HCT116 (cell line): ENCODE data around the gene ACTG2. TPM values are rescaled to one million over a fixed set of nuclear protein-coding genes. Genes with fewer than 3 reads are reported as not detected.

Source experiments
- ATAC-seq: fragments of 200-7000 bp; cut with Tn5 transposase; 2 replicates; pipeline ENCODE4 v1.9.1; 2020; ENCODE audit warnings: mild to moderate bottlenecking, moderate library complexity
- BruUV-seq: library from RNA; stranded (reverse); fragments of 400-500 nt; replicated peaks from 2 replicates; lab custom pipeline; 2021; lab: Mats Ljungman, UMichigan
- CTCF ChIA-PET: fragments of 300-600 bp; sonication (Branson Sonifier 250); formaldehyde crosslinking; loops from one replicate; lab custom pipeline; 2021; ENCODE audit warnings: antibody characterized with exemption; lab: Charles Lee
- POLR2A ChIA-PET: fragments of 300-600, 350-600 bp; sonication (Branson Sonifier 250); formaldehyde crosslinking; loops from one replicate; lab custom pipeline; 2021; ENCODE audit warnings: antibody characterized with exemption; lab: Charles Lee
- RAD21 ChIA-PET, 2 experiments: fragments of 300-600 bp; sonication (Branson Sonifier 250); formaldehyde crosslinking; loops; one replicate each; lab custom pipeline; 2023; ENCODE audit warnings: low total read pairs in 2 of 2; ENCODE audit not compliant: uncharacterized antibody in 2 of 2, unreplicated experiment in 2 of 2, low non-redundant PET in 1 of 2; lab: Charles Lee
- DNase-seq: peaks from one replicate; pipeline ENCODE4 v3.0.0-alpha.2; 2010; ENCODE audit warnings: low read depth, low spot score
- H2AFZ ChIP-seq: fragments of 200-600 bp; shearing (Covaris generic), sonication (generic); 2 replicates; pipeline ENCODE4 v1.6.1; 2017; ENCODE audit warnings: low read depth, mixed run types, mixed read lengths, antibody characterized with exemption, low read length; ENCODE audit not compliant: poor library complexity, severe bottlenecking
- H3K27ac ChIP-seq: 2 replicates; pipeline ENCODE4 v1.5.1; 2012; ENCODE audit warnings: low read depth, low read length
- H3K27me3 ChIP-seq: fragments of 200-600 bp; sonication (generic); 2 replicates; pipeline ENCODE4 v1.6.1; 2016; ENCODE audit warnings: mixed run types, low read length, mixed read lengths; ENCODE audit not compliant: insufficient read depth
- H3K36me3 ChIP-seq, 2 experiments: fragments of 200-500 bp in 1 of 2; fragments of 200-600 bp in 1 of 2; sonication (Bioruptor generic) in 1 of 2; sonication (generic) in 1 of 2; 2 replicates each; pipeline versions ENCODE4 v1.5.1 to v1.6.1; 2014 to 2016; ENCODE audit warnings: low read length in 2 of 2, inconsistent platforms in 1 of 2, mixed read lengths in 1 of 2, mixed run types in 1 of 2; ENCODE audit not compliant: insufficient read depth in 2 of 2, control insufficient read depth in 1 of 2
- H3K4me1 ChIP-seq, 2 experiments: fragments of 200-600 bp in 1 of 2; sonication (generic) in 1 of 2; 2 replicates each; pipeline versions ENCODE4 v1.5.1 to v1.6.1; 2012 to 2017; ENCODE audit warnings: low read length in 2 of 2, inconsistent platforms in 1 of 2, mild to moderate bottlenecking in 1 of 2, mixed read lengths in 1 of 2, mixed run types in 1 of 2, moderate library complexity in 1 of 2; ENCODE audit not compliant: insufficient read depth in 2 of 2, control insufficient read depth in 1 of 2
- H3K4me2 ChIP-seq: fragments of 200-600 bp; sonication (generic); 2 replicates; pipeline ENCODE4 v1.6.1; 2017; ENCODE audit warnings: mixed run types, low read length, mixed read lengths
- H3K4me3 ChIP-seq, 2 experiments: fragments of 200-600 bp in 1 of 2; sonication (generic) in 1 of 2; replicated peaks in 1 of 2; 2 replicates each; pipeline ENCODE4 v1.5.1; 2011 to 2016; ENCODE audit warnings: low read length in 2 of 2, control low read depth in 1 of 2, low read depth in 1 of 2, mild to moderate bottlenecking in 1 of 2, mixed read lengths in 1 of 2, mixed run types in 1 of 2
- H3K79me2 ChIP-seq: fragments of 200-600 bp; sonication (generic); 2 replicates; pipeline ENCODE4 v1.6.1; 2017; ENCODE audit warnings: mild to moderate bottlenecking, mixed run types, low read length, moderate library complexity, mixed read lengths; ENCODE audit not compliant: insufficient read depth
- H3K9ac ChIP-seq: fragments of 200-600 bp; sonication (generic); 2 replicates; pipeline ENCODE4 v1.6.1; 2016; ENCODE audit warnings: low read length, mixed read lengths
- H3K9me2 ChIP-seq: fragments of 200-600 bp; sonication (generic), shearing (Covaris generic); 2 replicates; pipeline ENCODE4 v1.6.1; 2017; ENCODE audit warnings: mixed run types, mild to moderate bottlenecking, moderate library complexity; ENCODE audit not compliant: insufficient read depth
- H3K9me3 ChIP-seq, 2 experiments: fragments of 200-500 bp in 1 of 2; fragments of 200-600 bp in 1 of 2; sonication (Bioruptor generic) in 1 of 2; sonication (generic) in 1 of 2; 2 replicates each; pipeline ENCODE4 v1.6.1; 2014 to 2017; ENCODE audit warnings: low read length in 2 of 2, mixed read lengths in 2 of 2, inconsistent platforms in 1 of 2, low read depth in 1 of 2, mild to moderate bottlenecking in 1 of 2, mixed run types in 1 of 2, moderate library complexity in 1 of 2; ENCODE audit not compliant: control insufficient read depth in 1 of 2, insufficient read depth in 1 of 2
- H4K20me1 ChIP-seq: fragments of 200-600 bp; sonication (generic), shearing (Covaris generic); 2 replicates; pipeline ENCODE4 v1.6.1; 2017; ENCODE audit warnings: mixed run types, mild to moderate bottlenecking, moderate library complexity; ENCODE audit not compliant: insufficient read depth
- CEBPB ChIP-seq: IDR thresholded peaks from 2 replicates; pipeline ENCODE4 v1.6.1; 2012; ENCODE audit warnings: low read depth
- ELF1 ChIP-seq: IDR thresholded peaks from 2 replicates; pipeline ENCODE4 v1.6.1; 2012; ENCODE audit warnings: low read depth, borderline replicate concordance
- EZH2 ChIP-seq: fragments of 200-600 bp; sonication (generic); IDR thresholded peaks from 2 replicates; pipeline ENCODE4 v1.6.1; 2017; ENCODE audit warnings: antibody characterized with exemption, mixed run types
- FOSL1 ChIP-seq: IDR thresholded peaks from 2 replicates; pipeline ENCODE4 v1.6.1; 2012; ENCODE audit warnings: low read depth
- JUND ChIP-seq: IDR thresholded peaks from 2 replicates; pipeline ENCODE4 v1.6.1; 2012
- RAD21 ChIP-seq: IDR thresholded peaks from 2 replicates; pipeline ENCODE4 v1.6.1; 2012; ENCODE audit warnings: low read depth, mild to moderate bottlenecking
- SP1 ChIP-seq: IDR thresholded peaks from 2 replicates; pipeline ENCODE4 v1.6.1; 2012; ENCODE audit warnings: low read depth
- TCF7L2 ChIP-seq: IDR thresholded peaks from 2 replicates; pipeline ENCODE4 v1.7.0; 2011; ENCODE audit warnings: borderline replicate concordance, inconsistent platforms; ENCODE audit not compliant: insufficient read depth, insufficient read length; ENCODE audit errors: extremely low read depth
- YY1 ChIP-seq: IDR thresholded peaks from 2 replicates; pipeline ENCODE4 v1.6.1; 2011; ENCODE audit warnings: low read length, low read depth, moderate library complexity, mild to moderate bottlenecking; ENCODE audit not compliant: insufficient replicate concordance; ENCODE audit errors: extremely low read depth
- ZFX ChIP-seq: fragments of 450-650 bp; IDR thresholded peaks from 2 replicates; pipeline ENCODE4 v1.6.1; 2017
- intact Hi-C: fragments of 100-400 bp; cut with micrococcal nuclease; formaldehyde crosslinking; loops from 2 replicates; pipeline ENCODE4 v1.10.0; 2022
- total RNA-seq: library from RNA; stranded (reverse); gene quantifications from one replicate; pipeline ENCODE4 v1.2.1, GENCODE V29; 2021; ENCODE audit not compliant: unreplicated experiment
- TF ChIP-seq, protein P1 (sequence below): IDR thresholded peaks from 2 replicates; pipeline ENCODE4 v1.6.1; 2012
- TF ChIP-seq, protein P2 (sequence below): IDR thresholded peaks from 2 replicates; pipeline ENCODE4 v1.6.1; 2012; ENCODE audit warnings: low read depth
- TF ChIP-seq, protein P3 (sequence below): IDR thresholded peaks from 2 replicates; pipeline ENCODE4 v1.6.1; 2011; ENCODE audit warnings: mild to moderate bottlenecking, low read length, moderate library complexity; ENCODE audit not compliant: insufficient replicate concordance; ENCODE audit errors: extremely low read depth

The ACTG2 gene
- total RNA-seq, 1 experiment from 2014 or later: 0.89 TPM

DNA sequence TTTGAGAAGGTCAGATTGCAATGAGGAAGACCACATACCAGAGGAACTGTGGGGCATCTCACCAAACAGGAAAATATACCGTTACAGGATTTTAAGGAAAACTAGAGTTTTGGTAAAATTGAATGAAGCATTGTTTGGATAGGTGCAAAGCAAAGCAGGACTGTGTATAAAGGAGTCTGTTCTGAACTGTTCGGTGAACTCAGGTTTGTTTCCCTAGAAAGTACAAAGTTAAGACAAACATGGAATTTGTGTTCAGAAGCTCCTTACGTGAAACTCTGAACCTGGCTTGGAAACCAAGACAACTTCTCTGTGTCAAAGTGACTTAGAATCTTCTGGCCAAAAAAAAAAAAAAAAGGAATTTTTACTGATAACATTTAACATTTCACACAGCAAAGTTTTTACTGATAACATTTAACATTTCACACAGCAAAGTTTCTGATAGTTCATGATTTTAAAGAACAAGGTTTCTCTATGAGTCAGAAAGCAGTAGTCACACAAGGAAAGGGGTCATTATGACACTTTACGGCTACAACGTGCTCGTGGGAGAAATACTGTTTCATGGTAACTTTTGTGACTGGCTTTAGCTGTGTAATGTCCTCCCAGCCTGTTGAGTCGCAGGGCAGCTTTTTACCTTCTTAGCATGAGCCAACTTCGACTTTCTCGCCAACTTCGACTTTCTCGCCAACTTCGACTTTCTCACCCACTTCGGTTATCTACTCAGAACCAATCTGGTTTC is 70.7 kb downstream of the ACTG2 start (continued):
- TF ChIP-seq SP1: no peak

GRCh38 chr2:73964223-73964622 is 71.4 kb downstream of the ACTG2 start:
- no peaks in the 10 kb centered on the region for H3K4me1 ChIP-seq
- no peaks in the 10 kb centered on the region for H3K9me3 ChIP-seq
- H3K4me3 ChIP-seq: no peak overlapping the region
- BruUV-seq: no TSS peak
- H2AFZ ChIP-seq: no peak overlapping the region
- no peak for ATAC-seq
- no peaks in the 10 kb centered on the region for H3K27me3 ChIP-seq
- POLR2A ChIA-PET: no interaction called here
- H3K36me3 ChIP-seq: peaks cover 6% of the 10 kb centered on the region in 2 experiments; a peak in 1 of 4 replicates
- H3K79me2 ChIP-seq: no peaks in the 10 kb centered on the region
- no peak for TF ChIP-seq YY1
- TF ChIP-seq RAD21: no peak
- no peak for TF ChIP-seq FOSL1
- no peaks in the 10 kb centered on the region for H4K20me1 ChIP-seq
- no peak overlapping the region for H3K9ac ChIP-seq
- no peaks in the 10 kb centered on the region for H3K9me2 ChIP-seq
- no peak overlapping the region for H3K27ac ChIP-seq
- RAD21 ChIA-PET: no interaction called here
- CTCF ChIA-PET: no interaction called here
- H3K4me2 ChIP-seq: no peak overlapping the region
- no peak for DNase-seq
- intact Hi-C loops: no loop called here

GRCh38 chr2:73965053-73965452 is 72.2 kb downstream of the ACTG2 start:
- intact Hi-C loops: no loop called here
- H4K20me1 ChIP-seq: no peaks in the 10 kb centered on the region
- H3K79me2 ChIP-seq: no peaks in the 10 kb centered on the region
- DNase-seq (no peak), ATAC-seq (no peak)
- BruUV-seq: no TSS peak
- POLR2A ChIA-PET: no interaction called here
- H3K9me3 ChIP-seq: no peaks in the 10 kb centered on the region
- H3K27ac ChIP-seq: no peak overlapping the region
- H3K9ac ChIP-seq: no peak overlapping the region
- no peak overlapping the region for H3K4me3 ChIP-seq
- RAD21 ChIA-PET: no interaction called here
- no peaks in the 10 kb centered on the region for H3K27me3 ChIP-seq
- 0 out of 4 replicates have a peak, but pooled peaks cover 0 to 4% of the 10 kb centered on the region in 2 experiments for H3K36me3 ChIP-seq
- no peak overlapping the region for H2AFZ ChIP-seq
- CTCF ChIA-PET: no interaction called here
- no peaks in the 10 kb centered on the region for H3K9me2 ChIP-seq
- H3K4me2 ChIP-seq: no peak overlapping the region
- H3K4me1 ChIP-seq: no peaks in the 10 kb centered on the region
- no peak for TF ChIP-seq JUND
- TF ChIP-seq, protein P1, sequence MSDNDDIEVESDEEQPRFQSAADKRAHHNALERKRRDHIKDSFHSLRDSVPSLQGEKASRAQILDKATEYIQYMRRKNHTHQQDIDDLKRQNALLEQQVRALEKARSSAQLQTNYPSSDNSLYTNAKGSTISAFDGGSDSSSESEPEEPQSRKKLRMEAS: no peak
- TF ChIP-seq ELF1: no peak
- TF ChIP-seq CEBPB: no peak
- TF ChIP-seq, protein P2, sequence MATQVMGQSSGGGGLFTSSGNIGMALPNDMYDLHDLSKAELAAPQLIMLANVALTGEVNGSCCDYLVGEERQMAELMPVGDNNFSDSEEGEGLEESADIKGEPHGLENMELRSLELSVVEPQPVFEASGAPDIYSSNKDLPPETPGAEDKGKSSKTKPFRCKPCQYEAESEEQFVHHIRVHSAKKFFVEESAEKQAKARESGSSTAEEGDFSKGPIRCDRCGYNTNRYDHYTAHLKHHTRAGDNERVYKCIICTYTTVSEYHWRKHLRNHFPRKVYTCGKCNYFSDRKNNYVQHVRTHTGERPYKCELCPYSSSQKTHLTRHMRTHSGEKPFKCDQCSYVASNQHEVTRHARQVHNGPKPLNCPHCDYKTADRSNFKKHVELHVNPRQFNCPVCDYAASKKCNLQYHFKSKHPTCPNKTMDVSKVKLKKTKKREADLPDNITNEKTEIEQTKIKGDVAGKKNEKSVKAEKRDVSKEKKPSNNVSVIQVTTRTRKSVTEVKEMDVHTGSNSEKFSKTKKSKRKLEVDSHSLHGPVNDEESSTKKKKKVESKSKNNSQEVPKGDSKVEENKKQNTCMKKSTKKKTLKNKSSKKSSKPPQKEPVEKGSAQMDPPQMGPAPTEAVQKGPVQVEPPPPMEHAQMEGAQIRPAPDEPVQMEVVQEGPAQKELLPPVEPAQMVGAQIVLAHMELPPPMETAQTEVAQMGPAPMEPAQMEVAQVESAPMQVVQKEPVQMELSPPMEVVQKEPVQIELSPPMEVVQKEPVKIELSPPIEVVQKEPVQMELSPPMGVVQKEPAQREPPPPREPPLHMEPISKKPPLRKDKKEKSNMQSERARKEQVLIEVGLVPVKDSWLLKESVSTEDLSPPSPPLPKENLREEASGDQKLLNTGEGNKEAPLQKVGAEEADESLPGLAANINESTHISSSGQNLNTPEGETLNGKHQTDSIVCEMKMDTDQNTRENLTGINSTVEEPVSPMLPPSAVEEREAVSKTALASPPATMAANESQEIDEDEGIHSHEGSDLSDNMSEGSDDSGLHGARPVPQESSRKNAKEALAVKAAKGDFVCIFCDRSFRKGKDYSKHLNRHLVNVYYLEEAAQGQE: no peak
- no peak for TF ChIP-seq EZH2
- TF ChIP-seq FOSL1: no peak
- TF ChIP-seq SP1: no peak
- TF ChIP-seq, protein P3, sequence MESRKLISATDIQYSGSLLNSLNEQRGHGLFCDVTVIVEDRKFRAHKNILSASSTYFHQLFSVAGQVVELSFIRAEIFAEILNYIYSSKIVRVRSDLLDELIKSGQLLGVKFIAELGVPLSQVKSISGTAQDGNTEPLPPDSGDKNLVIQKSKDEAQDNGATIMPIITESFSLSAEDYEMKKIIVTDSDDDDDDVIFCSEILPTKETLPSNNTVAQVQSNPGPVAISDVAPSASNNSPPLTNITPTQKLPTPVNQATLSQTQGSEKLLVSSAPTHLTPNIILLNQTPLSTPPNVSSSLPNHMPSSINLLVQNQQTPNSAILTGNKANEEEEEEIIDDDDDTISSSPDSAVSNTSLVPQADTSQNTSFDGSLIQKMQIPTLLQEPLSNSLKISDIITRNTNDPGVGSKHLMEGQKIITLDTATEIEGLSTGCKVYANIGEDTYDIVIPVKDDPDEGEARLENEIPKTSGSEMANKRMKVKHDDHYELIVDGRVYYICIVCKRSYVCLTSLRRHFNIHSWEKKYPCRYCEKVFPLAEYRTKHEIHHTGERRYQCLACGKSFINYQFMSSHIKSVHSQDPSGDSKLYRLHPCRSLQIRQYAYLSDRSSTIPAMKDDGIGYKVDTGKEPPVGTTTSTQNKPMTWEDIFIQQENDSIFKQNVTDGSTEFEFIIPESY: no peak
- no peak for TF ChIP-seq TCF7L2
- no peak for TF ChIP-seq ZFX
